ENCODE data around the gene SCAI.
"Not testable (repeated sequence)": the region's sequence is repeated elsewhere in the genome, so short reads cannot be mapped to it uniquely, and the experiment has no call there.

SCAI gene

DNA sequence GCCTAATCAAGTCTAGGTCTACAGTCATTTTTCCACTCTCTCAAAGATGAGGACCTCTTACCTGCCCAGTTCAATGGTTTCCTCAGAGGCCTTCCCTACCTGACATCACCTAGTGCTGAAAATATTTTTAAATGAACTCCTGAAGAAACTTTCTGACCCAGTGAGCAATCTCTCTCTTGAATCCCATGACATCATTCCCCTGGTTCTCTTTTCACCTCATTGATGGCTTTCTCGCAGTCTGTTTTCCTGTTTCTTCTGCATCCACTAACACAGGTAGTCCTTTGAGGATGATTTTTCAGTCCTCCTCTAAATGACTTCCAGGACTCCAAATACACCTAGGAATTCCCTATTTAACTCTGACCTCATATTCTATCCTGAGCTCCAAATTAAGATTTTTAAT is 40.3 kb downstream of the SCAI start:
- DNase-seq, result no peak

DNA sequence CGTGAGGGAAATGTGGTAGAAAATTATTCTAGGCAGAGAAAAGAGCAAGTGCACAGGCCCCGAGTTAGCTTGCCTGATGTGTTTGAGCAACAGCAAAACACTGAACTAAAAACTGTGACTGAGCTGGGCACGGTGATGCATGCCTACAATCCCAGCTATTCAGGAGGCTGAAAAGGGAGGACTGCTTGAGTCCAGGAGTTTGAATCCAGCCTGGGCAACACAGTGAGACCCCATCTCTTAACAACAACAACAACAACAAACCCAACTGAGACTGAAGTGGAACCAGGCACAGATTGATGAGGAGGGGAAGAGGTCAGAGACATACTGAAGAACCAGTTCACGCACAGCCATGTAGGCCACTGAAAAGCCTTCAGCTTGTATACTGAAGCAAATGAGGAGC is 42.5 kb downstream of the SCAI start:
- no peak for DNase-seq

DNA sequence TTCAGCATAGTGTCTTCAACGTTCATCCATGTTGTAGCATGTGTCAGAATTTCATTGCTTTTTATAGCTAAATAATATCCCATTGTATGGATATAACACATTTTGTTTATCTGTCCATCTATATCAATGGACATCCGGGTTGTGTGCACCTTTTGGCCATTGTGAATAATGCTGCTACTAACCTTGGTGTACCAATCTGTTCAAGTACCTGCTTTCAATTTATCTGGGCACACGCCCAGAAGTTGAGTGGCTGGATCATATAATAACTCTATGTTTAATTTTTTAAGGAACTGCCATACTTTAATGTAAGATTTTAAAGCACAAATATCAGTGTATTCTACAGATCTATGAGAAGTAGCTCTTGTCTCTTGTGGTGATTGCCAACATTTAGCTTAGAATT is 43.5 kb downstream of the SCAI start:
- DNase-seq, result no peak

DNA sequence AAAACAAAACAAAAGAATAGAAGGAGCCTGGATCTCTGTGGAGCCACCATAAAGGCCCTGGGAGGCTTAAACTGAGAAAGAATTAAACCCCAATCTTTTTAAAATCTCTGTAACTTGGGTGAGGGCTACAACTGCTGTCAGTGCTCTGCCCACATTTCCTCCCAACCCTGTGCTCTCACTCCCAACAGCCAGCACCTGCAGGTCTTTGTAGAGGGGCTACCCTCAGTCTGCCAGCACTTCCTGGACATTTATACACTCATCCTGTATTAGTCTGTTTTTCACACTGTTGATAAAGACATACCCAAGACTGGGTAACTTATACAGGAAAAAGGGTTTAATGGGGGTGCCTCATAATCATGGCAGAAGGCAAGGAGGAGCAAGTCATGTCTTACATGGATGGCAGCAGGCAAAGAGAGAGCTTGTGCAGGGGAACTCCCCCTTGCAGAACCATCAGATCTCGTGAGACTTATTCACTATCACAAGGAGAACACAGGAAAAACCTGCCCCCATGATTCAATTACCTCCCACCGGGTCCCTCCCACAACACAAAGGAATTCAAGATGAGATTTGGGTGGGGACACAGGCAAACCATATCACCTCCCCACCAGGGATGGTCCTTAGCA is 47.4 kb downstream of the SCAI start:
- no peak for DNase-seq

DNA sequence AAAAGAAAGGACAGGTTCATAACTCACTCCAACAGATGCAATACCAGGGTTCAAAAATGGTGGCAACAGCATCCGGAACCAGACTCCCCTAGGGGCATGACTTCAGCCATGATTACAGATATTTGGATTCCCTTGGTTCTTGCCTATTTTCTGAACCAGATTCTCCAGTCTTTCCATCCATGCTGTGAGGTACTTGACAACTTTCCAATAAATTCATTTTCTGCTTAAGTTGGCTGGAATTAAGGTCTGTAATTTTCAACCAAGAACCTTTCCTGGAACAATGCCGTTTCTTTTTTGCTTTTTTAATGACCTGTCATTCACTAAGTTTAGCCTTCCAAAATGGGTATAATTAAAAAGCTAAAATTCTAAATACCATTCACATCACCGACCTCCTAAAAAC is 52.2 kb downstream of the SCAI start:
- DNase-seq, result no peak

DNA sequence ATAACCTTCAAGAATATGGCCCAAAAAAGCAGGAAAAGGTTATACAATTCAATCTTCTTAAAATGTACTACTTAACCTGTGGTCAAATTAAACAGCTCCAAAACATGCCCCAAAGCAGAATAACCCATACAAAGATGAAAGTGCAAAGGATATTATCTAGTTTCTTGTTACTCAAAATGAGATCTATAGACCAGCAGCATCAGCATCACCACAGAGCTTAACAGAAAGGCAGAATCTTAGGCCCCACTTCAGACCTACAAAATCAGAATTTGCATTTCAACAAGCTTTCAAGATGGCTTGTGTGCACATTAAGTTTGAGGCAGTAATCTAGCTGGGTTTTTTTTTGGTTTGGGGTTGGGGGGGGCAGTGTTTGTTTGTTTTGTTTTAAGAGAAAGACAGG is 54.0 kb downstream of the SCAI start:
- no peak for DNase-seq

DNA sequence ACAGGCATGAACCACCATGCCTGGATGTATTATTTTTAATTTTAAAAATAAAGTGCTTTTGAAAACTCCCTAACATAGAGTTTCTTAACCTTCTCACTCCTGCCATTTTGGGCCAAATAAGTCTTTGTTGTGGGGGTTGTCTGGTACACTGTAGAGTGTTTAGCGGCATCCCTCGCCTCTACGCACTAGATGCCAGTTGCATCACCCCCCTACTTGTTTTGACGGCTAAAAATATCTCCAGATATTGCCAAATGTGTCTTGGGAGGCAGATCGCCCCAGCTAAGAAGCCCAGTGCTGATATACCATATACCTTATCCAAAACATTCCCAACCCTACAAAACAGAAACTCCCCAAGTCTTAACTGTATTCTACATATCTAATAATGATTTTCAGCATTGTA is 54.6 kb downstream of the SCAI start:
- DNase-seq, result no peak

DNA sequence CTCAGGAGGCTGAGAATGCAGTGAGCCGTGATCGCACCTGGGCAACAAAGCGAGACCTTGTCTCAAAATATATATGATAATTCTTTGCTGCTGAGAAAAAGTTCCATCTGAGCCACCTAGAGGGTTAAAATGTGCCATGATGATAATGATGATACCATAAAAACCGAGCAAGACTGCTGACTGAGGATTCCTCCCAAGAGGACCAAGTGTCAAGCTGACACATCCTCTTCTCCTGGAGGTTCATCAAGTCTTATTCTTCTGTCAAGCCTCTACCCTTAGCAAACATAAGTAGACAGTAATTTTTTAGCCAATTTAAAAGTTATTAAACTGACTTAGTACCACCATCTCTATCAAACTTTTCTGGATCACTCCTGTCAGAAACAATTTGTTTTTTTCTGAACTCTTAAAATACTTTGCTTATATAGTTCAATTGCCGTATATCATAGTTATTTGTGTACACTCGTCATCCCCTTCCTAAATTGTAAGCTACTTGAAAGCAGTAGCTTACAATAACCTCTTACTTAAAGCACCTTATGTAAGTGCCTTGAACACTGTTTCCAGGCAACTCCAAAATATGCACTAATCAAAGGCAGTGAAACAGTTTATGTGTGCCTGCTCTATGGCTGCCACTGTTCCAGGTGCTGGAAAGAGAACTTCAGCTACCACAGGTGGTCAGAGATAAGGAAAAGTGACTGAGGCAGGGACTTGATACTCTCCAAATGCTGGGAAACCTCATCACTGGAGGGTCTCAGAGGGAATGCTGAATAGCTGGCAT is 57.4 kb downstream of the SCAI start:
- DNase-seq, result no peak

DNA sequence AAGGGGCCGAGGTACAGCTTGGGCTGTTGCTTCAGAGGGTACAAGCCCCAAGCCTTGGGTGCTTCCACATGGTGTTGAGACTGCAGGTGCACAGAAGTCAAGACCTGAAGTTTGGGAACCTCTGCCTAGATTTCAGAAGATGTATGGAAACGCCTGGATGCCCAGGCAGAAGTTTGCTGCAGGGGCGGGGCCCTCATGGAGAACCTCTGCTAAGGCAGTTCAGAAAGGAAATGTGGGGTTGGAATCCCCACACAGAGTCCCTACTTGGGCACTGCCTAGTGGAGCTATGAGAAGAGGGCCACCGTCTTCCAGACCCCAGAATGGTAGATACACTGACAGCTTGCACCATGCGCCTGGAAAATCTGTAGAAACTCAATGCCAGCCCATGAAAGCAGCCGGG is 61.1 kb downstream of the SCAI start:
- DNase-seq, result not testable (repeated sequence)

DNA sequence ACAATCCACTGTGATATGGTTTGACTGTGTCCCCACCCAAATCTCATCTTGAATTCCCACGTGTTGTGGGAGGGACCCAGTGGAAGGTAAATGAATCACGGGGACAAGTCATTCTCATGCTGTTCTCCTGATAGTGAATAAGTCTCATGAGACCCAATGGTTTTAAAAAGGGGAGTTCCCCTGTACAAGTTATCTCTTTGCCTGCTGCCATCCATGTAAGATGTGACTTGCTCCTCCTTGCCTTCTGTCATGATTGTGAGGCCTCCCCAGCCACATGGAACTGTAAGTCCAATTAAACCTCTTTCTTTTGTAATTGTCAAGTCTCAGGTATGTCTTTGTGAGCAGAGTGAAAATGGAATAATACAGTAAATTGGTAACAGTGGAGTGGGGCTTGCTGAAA is 62.5 kb downstream of the SCAI start:
- DNase-seq, result not testable (repeated sequence)

DNA sequence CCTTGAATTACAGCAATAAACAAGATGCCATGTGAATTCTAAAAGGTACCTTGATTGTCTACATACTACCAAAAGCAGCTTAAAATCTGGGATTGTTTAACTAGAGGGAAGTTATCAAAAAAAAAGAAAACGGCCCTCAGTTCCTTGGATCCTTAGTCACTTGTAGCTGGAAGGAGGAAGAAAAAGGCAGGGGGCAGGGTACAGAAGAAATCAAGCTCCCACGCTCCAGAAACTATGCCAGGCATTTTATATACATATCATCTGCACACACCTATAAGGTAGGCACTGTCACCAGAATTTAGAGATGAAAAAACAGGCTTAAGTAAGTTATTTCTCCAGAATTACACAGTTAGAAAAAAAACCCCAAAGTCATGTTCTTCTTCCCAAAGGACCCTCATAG is 63.4 kb downstream of the SCAI start:
- no peak for DNase-seq

DNA sequence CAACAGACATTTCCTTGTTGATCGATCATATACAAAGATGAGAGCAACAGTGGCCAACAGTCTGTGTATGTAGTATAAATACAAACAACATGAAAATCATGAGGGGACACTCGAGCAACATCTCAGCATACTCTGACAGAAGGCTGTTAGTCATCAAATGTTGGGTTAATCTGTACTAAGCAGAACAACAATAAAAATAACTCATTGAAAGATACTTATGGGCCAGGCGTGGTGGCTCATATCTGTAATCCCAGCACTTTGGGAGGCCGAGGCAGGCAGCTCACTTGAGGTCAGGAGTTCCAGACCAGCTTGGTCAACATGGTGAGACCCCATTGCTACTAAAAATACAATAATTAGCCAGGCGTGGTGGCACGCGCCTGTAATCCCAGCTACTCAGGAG is 67.3 kb downstream of the SCAI start:
- DNase-seq, result no peak

DNA sequence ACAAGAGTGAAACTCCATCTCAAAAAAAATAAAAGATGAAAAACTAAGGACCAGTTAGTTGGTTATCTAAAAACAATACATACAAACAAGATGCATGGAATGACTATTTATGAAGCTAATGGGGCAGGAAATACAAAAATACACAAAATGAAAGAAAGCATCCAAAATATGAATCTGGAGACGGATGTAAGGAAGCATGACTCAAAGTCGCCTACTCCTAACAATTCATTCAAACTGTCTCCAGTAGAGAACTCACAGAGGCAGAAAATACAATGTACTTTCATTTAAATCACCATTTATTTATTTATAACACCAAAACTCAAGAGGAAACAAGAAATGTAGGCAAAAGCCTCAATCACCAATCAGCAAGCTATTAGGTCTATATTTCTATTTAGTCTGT is 68.4 kb downstream of the SCAI start:
- no peak for DNase-seq

DNA sequence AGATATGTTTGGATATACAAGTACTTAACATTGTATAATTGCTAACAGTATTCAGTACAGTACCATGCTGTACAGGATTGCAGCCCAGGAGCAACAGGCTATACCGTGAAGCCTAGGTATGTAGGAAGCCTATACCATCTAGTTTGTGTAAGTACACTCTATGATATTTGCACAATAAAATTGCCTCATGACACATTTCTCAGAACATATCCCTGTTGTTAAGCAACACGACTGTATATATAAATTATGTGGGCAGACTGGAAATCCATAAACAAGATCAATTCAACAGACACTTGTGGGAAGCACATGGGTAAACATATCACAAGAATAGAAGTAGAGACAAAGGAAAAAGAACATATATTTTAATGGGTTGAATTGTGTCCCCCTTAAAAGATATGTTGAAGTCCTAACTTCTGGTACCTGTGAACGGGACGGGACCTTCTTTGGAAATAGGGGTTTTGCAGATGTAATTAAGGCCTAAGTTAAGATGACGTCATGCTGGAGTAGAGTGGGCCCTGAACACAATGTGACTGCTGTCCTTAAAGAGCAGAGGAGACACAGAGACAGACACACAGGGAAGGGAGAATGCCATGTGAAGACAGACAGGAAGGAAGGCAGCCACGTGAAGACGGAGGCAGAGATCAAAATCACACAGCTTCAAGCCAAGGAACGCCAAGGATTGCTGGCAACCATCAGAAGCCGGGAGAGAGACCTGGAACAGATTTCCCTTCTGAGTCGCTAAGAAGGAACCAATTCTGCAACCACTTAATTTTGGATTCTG is 76.3 kb downstream of the SCAI start:
- peak; percentile 52 for DNase-seq

DNA sequence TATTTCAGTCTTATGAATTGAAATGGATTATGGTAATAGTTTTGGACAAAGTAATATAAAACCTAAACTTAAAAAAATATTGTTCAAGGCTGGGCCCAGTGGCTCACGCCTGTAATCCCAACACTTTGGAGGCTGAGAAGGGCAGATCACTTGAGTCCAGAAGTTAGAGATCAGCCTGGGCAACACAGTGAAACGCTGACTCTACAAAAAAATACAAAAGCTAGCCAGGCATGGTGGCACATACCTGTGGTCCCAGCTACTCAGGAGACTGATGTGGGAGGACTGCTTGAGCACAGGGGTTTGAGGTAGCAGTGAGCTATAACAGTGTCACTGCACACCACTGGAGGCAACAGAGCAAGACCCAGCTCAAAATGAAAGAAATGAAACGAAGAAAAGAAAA is 81.9 kb downstream of the SCAI start:
- DNase-seq, result no peak

DNA sequence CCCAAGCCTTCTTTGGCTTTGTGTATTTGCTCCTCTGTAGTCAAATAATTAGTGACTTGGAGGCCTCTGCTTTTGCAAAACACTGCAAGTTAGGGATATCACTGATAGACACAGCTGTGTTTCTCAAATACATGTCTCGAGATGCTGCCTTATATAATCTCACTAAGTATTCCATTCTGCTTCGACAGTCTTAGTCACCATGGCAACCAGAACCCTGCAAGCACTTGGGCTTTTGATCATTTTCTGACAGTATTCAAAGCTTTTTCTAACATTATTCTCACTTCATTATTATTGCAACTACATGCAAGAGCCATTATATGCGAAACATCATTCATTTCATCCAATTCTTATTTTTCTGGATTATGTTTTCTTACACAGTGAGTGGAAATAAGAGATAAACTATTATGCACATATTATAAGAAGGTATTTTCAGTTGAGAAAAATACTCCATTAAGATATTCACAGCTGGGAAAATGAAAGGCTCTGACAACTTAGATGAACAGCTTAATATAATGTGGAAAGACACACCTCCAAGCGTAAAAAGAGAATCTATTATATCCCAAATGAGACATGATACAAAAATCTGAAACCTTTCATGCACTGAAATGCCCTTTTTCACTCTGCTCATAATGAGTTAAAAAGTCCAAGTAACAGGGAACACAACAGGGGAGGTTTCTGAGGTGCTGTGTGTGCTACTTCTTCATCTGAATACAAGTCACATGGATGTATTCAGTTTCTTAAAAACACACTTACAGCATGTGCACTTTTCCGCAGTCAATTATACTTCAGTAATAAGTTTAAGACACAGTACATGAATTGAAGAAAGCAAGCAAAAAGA is 93.9 kb downstream of the SCAI start:
- DNase-seq, result no peak

DNA sequence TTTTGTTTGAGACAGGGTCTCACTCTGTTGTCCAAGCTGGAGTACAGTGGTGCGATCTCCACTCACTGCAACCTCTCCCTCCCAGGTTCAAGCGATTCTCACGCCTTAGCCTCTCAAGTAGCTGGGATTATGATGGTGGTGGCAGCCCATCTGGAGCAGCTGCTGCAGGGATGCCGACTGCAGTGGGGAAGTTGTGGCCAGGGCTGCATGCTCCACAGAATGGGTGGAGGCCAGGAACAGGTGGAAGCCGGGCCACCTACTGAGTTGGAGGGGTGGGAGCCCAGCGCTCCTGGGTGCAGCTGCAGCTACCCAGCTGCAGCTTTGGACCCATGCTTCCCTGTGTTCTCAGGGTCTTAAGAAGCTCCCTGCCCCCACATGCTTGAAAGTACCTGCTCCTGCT is 99.7 kb downstream of the SCAI start:
- peak; percentile 16 for DNase-seq

DNA sequence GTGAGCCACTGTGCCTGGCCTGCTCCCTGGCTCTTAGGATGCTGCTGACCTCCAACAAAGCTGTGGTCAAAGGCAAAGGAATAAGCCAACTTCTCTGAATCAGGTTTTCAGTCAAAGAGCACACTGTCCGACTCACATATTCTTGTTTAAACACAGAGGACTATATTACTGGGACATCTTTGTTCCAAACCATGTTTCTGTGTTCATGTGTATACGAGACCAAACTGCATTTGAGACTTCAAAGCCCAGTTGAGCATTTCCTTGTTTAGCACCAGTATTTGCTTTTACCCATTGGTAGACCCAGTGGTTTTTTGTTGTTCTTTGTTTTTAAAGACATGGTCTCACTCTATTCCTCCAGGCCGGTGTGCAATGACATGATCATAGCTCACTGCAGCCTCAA is 100.2 kb downstream of the SCAI start:
- DNase-seq, result no peak

DNA sequence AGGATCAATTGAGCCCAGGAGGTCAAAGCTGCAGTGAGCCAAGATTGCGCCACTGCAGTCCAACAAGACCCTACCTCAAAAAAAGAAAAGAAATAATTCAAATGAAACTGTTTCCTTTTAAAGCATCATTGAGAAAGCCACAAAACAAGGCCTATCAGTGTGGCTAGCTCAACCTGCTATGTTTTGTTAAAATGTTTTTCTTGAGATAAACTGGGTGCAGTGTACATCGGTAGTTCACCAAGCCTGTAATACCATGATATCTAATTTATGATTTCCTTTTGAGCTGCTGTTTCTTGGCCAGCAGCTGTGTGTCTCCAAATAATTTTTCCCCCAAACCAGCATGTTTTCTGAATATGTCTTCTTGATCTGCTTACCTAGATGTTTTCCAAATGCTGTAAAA is 105.2 kb downstream of the SCAI start:
- DNase-seq, result no peak

DNA sequence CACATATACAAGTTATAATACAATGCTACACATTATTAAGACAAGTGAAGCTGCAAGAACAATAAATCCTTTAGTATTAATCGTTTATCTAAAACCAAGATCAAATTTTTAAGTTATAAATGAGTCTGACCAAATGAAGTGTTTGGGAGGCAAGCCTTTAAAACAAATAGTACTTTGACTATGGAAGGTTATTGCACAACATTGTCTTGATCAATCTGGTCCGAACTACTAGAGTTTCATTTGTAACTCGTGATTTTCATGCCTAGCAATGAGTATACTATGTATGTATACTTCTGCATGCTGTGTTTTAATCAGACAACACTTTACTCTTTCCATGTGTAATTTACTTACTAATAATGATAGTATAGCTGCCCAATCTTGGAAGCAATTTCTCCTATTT is 115.3 kb downstream of the SCAI start:
- DNase-seq, result no peak

DNA sequence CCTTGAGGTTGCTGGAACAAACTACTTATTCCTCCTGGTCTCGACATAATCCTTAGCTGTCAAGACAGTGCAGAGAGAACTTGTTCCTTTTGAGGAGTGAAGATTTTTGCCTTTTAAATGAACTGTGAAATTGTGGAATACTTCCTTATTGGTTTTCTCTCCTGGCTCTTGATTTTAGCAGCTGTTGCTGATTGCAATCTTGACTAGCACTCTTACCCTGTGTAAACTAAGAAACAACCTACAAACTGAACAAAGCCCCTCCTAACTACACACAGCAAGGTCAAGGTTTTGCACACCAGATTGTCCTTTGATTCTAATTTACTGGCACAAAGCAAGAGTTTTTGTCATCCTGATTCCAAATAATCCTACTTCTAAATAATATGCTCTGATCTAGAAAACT is 118.4 kb downstream of the SCAI start:
- no peak for DNase-seq

DNA sequence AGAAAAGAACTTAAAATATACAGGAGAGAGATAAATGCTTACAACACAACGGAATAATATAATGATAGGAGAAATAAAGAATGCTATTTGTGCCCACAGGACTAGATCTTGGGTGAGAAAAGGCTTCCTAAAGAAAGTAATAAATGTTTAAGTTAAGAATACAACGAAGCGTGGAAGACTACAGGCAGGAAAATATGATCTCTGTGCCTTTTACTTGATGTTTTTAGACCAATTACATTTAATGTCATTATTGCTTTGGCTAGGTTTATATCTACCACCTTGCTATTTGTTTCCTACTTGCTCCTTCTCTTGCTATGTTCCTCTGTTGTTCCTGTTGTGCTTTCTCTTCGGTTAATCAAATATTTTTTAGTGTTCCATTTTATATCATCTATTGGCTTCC is 122.3 kb downstream of the SCAI start:
- DNase-seq, result no peak

DNA sequence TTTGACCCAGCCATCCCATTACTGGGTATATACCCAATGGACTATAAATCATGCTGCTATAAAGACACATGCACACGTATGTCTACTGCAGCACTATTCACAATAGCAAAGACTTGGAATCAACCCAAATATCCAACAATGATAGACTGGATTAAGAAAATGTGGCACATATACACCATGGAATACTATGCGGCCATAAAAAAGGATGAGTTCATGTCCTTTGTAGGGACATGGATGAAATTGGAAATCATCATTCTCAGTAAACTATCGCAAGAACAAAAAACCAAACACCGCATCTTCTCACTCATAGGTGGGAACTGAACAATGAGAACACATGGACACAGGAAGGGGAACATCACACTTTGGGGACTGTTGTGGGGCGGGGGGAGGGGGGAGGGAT is 127.7 kb downstream of the SCAI start:
- DNase-seq, result not testable (repeated sequence)
